ENCODE measurements around the gene TTC28.

Gene TTC28

DNA sequence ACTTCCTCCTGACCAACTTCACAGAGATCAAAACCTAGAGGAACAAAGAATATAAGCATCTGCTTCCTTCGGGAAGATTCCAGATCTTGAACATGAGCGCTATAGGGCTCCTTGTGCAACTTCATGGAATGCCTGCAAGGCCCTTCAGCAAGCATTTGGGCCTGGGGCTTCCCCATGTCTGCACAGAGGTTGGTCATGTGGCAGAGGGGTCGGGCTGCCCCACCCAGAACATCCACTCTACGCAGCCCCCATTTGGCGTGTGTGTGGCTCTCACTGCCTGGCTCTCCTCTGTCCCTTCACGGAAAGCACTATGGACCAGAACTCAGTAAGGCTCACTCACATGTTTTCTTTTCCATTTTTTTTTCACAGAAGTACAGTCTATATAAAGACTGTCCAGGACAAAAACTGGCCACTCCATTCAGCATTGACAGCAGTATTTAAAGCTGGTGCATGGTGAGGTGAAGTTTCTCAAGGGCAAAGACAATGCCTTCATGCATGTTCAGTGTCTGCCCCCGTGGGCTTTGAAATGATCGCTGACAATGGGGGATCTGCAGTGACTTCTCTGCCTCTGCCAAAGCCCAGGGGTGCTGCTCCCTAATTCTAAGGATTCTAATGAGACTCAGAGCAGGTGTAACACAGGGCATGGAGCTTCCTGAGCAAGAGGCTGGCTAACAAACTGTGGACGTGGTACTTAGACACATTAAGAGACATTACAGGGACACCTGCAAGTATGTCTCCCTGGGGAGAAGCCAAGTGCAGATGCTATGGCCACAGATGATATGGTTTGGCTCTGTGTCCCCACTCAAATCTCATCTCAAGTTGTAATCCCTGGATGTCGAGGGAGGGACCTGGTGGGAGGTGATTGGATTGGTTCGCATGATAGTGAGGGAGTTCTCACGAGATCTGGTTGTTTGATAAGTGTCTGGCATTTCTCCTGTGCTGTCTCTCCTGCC lies 694.0 kb downstream of the TTC28 start:
- H3K36me3 ChIP-seq (ENCODE audit: control insufficient read depth in 2 of 2, insufficient read depth in 2 of 2, low read length in 2 of 2), result peaks cover 0 to 20% of the 10 kb centered on the region in 2 donors

DNA sequence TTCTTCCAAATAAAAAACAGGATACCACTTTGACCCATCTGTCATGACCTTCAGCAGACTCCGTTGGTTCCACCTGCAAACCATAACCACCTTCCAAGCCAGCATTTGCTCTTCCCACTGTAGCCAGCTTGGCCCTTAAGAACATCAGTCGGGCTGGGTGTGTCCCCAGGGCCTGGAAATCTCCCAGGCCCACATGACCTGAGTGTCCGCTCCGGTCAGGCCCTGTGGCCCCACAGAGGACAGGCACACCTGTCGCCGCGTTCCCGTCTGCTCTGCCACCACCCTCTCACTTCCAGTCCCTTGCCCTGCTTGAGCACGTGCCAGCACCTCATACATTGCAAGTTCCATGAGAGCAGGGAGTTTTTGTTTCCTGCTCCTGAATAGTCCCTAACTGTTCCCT lies 694.9 kb downstream of the TTC28 start:
- Histone ChIP-seq H3K4me1 (ENCODE audit: control insufficient read depth in 2 of 2, insufficient read depth in 2 of 2, low read length in 2 of 2) (no peaks in the 10 kb centered on the region), H3K4me3 (ENCODE audit: low read length in 2 of 2) (no peak overlapping the region), H3K9ac (ENCODE audit: low read depth in 1 of 2, low read length in 2 of 2) (no peak overlapping the region), H3K27ac (ENCODE audit: low read depth in 2 of 2, low read length in 2 of 2) (no peak overlapping the region), H3K36me3 (ENCODE audit: control insufficient read depth in 2 of 2, insufficient read depth in 2 of 2, low read length in 2 of 2) (peaks cover 0 to 20% of the 10 kb centered on the region in 2 donors), H3K27me3 (ENCODE audit: control insufficient read depth in 2 of 2, insufficient read depth in 2 of 2, low read length in 2 of 2) (no peaks in the 10 kb centered on the region), H3K9me3 (ENCODE audit: control insufficient read depth in 2 of 2, low read length in 2 of 2) (no peaks in the 10 kb centered on the region)

More for the DNA sequence above, 694.0 kb downstream of the TTC28 start:
- Histone ChIP-seq H3K27me3 (ENCODE audit: control insufficient read depth in 2 of 2, insufficient read depth in 2 of 2, low read length in 2 of 2) (no peaks in the 10 kb centered on the region), H3K27ac (ENCODE audit: low read depth in 2 of 2, low read length in 2 of 2) (no peak overlapping the region), H3K9ac (ENCODE audit: low read depth in 1 of 2, low read length in 2 of 2) (no peak overlapping the region), H3K4me3 (ENCODE audit: low read length in 2 of 2) (no peak overlapping the region), H3K4me1 (ENCODE audit: control insufficient read depth in 2 of 2, insufficient read depth in 2 of 2, low read length in 2 of 2) (no peaks in the 10 kb centered on the region), H3K9me3 (ENCODE audit: control insufficient read depth in 2 of 2, low read length in 2 of 2) (no peaks in the 10 kb centered on the region)

DNA sequence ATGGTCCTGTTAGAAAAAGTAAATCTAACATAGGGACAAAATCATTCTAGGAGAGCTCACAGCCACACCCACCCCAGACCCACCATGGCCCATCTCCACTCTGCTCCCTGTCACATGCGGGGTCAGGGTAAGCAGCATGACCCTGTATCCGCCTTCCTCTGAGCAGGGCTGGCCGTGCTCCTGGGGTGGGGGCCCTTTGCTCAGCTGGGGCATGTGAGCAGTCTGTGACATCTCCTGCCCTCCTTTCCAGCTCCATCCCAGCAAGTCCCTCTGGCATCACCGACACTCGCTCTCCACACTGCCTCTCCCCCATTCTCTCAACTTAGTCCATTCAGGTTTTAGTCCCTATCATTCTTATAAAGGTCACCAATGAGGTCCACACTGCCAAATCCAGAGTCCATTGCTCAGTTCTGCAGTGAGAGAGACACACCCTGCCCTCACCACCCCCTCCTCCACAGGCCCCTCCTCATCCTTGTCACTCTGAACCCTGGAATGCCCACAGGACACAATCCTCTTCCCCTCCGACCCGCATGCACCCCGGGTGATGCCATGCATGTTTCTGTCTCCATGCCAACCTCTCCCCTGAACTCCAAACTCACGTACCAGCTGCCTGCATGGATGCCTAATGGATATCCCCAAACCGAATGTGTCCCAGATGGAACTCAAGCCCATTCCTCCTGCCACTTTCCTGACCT lies 695.5 kb downstream of the TTC28 start:
- Histone ChIP-seq H3K27me3 (ENCODE audit: control insufficient read depth in 2 of 2, insufficient read depth in 2 of 2, low read length in 2 of 2) (no peaks in the 10 kb centered on the region), H3K27ac (ENCODE audit: low read depth in 2 of 2, low read length in 2 of 2) (no peak overlapping the region), H3K4me3 (ENCODE audit: low read length in 2 of 2) (no peak overlapping the region), H3K9ac (ENCODE audit: low read depth in 1 of 2, low read length in 2 of 2) (no peak overlapping the region), H3K9me3 (ENCODE audit: control insufficient read depth in 2 of 2, low read length in 2 of 2) (no peaks in the 10 kb centered on the region), H3K4me1 (ENCODE audit: control insufficient read depth in 2 of 2, insufficient read depth in 2 of 2, low read length in 2 of 2) (no peaks in the 10 kb centered on the region), H3K36me3 (ENCODE audit: control insufficient read depth in 2 of 2, insufficient read depth in 2 of 2, low read length in 2 of 2) (peaks cover 0 to 20% of the 10 kb centered on the region in 2 donors)

DNA sequence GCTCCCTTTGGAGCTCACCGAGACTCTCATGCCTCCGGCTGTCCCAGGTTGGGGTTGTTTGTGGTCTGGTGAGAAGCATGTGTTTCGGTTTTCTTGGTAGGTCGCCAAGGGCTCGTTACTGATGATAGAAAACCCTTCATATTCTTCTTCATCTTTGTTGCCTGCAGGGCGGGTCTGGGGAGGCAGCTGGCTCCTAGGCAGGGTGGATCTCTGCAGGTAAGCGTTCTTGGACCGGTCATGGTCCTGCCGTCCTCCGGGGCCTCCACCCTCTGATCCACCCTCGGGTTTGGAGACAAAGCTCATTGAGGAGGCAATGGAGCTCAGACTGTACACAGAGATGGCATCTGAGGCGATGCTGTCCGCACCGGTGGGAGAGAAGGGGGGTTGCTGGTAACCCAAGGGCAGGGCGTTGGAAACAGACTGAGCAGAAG lies 696.3 kb downstream of the TTC28 start:
- no peak overlapping the region for H3K27ac ChIP-seq (ENCODE audit: low read depth in 2 of 2, low read length in 2 of 2)
- H3K4me1 ChIP-seq (ENCODE audit: control insufficient read depth in 2 of 2, insufficient read depth in 2 of 2, low read length in 2 of 2), result no peaks in the 10 kb centered on the region
- H3K9me3 ChIP-seq (ENCODE audit: control insufficient read depth in 2 of 2, low read length in 2 of 2), result no peaks in the 10 kb centered on the region
- H3K36me3 ChIP-seq (ENCODE audit: control insufficient read depth in 2 of 2, insufficient read depth in 2 of 2, low read length in 2 of 2), result peaks cover 0 to 20% of the 10 kb centered on the region in 2 donors
- H3K9ac ChIP-seq (ENCODE audit: low read depth in 1 of 2, low read length in 2 of 2), result no peak overlapping the region
- no peak overlapping the region for H3K4me3 ChIP-seq (ENCODE audit: low read length in 2 of 2)
- no peaks in the 10 kb centered on the region for H3K27me3 ChIP-seq (ENCODE audit: control insufficient read depth in 2 of 2, insufficient read depth in 2 of 2, low read length in 2 of 2)

DNA sequence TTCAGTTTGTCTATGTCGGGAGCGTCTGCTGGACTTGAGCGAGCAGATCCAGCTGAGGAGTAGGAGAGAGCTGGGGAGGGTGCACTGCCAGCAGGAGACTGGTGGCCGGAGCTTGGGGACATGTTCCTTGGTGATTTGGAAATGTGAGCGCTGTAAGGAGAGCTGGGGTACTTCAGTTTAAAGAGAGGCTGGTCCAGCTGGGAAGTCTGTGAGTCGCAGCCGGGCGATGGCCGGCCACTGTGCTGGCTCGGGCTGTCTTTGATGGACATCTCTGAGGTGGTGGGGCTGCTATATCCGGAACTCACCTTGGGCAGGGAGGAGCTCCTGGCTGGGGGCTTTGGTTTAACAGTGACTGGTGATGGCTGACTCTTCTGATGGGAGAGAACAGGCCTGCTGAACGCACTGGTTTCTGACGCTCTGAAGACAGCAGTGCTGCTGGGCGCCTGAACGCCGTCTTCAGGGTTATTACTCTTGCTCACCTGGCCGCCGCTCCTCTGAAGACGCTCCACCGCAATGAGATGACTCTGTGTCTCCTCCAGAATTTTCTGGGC lies 696.9 kb downstream of the TTC28 start:
- Histone ChIP-seq H3K27me3 (ENCODE audit: control insufficient read depth in 2 of 2, insufficient read depth in 2 of 2, low read length in 2 of 2) (no peaks in the 10 kb centered on the region), H3K4me3 (ENCODE audit: low read length in 2 of 2) (no peak overlapping the region), H3K36me3 (ENCODE audit: control insufficient read depth in 2 of 2, insufficient read depth in 2 of 2, low read length in 2 of 2) (peaks cover 0 to 20% of the 10 kb centered on the region in 2 donors), H3K27ac (ENCODE audit: low read depth in 2 of 2, low read length in 2 of 2) (no peak overlapping the region), H3K9ac (ENCODE audit: low read depth in 1 of 2, low read length in 2 of 2) (no peak overlapping the region), H3K9me3 (ENCODE audit: control insufficient read depth in 2 of 2, low read length in 2 of 2) (no peaks in the 10 kb centered on the region), H3K4me1 (ENCODE audit: control insufficient read depth in 2 of 2, insufficient read depth in 2 of 2, low read length in 2 of 2) (no peaks in the 10 kb centered on the region)

DNA sequence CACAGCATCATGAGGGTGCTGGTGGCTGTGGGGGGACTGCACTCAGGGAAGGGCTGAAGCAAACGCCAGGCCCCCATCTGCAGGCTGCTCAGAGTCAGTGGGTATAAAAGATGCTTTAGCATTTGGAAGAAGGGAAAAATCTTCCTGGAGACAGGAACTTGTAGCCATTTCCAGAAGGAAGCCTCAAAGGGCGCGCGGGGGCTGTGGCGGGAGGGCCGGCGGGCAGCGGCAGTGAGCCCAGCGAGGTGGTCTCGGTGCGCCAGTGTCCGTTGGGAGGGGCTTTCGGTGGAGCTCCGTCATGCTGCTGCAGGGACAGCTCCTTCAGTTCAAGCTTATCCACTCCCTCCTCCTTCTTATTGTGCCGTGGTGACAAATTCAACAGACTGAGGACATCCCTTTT lies 697.5 kb downstream of the TTC28 start:
- H3K9ac ChIP-seq (ENCODE audit: low read depth in 1 of 2, low read length in 2 of 2), result no peak overlapping the region
- no peaks in the 10 kb centered on the region for H3K4me1 ChIP-seq (ENCODE audit: control insufficient read depth in 2 of 2, insufficient read depth in 2 of 2, low read length in 2 of 2)
- H3K9me3 ChIP-seq (ENCODE audit: control insufficient read depth in 2 of 2, low read length in 2 of 2), result no peaks in the 10 kb centered on the region
- no peak overlapping the region for H3K27ac ChIP-seq (ENCODE audit: low read depth in 2 of 2, low read length in 2 of 2)
- H3K36me3 ChIP-seq (ENCODE audit: control insufficient read depth in 2 of 2, insufficient read depth in 2 of 2, low read length in 2 of 2), result peaks cover 0 to 20% of the 10 kb centered on the region in 2 donors
- H3K27me3 ChIP-seq (ENCODE audit: control insufficient read depth in 2 of 2, insufficient read depth in 2 of 2, low read length in 2 of 2), result no peaks in the 10 kb centered on the region
- no peak overlapping the region for H3K4me3 ChIP-seq (ENCODE audit: low read length in 2 of 2)

DNA sequence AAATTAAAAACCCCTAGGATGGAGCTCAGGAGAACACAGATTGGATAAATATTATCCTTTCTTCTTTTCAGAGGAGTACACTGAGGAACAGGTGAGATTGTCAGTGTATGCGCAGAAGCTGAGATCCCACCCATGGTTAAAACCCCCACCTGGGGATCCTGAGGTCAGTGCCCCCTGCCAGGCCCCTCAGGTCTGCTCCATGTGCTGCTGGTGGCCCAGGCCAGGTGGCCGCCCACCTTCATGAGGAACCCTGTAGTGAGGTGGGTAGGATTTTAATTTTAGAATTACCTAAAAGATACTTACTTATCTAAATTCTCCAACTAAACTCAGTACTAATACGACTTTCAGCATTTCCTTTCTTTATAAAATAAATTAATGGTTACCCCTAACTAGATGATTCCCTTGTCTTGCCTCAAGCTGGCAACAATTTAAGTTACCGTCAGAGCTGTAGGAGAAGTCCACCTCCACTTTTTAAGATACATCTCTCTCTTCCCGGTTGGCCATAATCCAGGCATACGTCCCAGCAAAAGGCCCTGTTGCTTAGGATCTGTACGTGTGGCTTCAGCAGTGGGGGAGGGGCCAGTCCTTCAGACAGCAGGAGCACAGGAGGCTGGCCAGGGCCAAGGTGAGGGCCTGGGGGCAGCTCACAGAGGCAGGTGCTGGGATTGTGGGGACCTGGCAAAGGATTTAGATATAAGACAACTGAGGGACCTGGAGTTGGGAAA lies 699.1 kb downstream of the TTC28 start:
- Histone ChIP-seq H3K27ac (ENCODE audit: low read depth in 2 of 2, low read length in 2 of 2) (no peak overlapping the region), H3K9ac (ENCODE audit: low read depth in 1 of 2, low read length in 2 of 2) (no peak overlapping the region), H3K27me3 (ENCODE audit: control insufficient read depth in 2 of 2, insufficient read depth in 2 of 2, low read length in 2 of 2) (no peaks in the 10 kb centered on the region), H3K36me3 (ENCODE audit: control insufficient read depth in 2 of 2, insufficient read depth in 2 of 2, low read length in 2 of 2) (peaks cover 0 to 20% of the 10 kb centered on the region in 2 donors), H3K4me1 (ENCODE audit: control insufficient read depth in 2 of 2, insufficient read depth in 2 of 2, low read length in 2 of 2) (no peaks in the 10 kb centered on the region), H3K4me3 (ENCODE audit: low read length in 2 of 2) (no peak overlapping the region), H3K9me3 (ENCODE audit: control insufficient read depth in 2 of 2, low read length in 2 of 2) (no peaks in the 10 kb centered on the region)

DNA sequence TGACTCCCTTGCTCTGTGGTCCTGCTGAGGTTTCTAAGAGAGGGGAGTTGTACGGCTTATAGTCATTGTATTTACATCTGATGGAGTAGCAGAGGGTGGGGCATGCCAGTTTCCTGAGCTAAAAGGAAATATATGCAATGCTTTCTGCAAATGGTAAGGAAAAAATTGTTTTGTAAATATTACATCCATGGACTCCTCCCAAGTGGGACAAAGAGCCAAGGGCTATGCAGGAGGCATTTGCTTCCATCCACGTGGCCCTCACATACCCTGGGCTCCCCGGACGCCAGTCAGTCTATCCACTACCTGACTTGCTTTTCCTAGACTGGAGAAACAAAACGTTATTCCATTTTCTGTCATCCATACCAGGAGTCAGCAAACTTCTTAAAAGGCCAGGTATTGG lies 700.8 kb downstream of the TTC28 start:
- Histone ChIP-seq H3K9me3 (ENCODE audit: control insufficient read depth in 2 of 2, low read length in 2 of 2) (no peaks in the 10 kb centered on the region), H3K4me3 (ENCODE audit: low read length in 2 of 2) (no peak overlapping the region), H3K9ac (ENCODE audit: low read depth in 1 of 2, low read length in 2 of 2) (no peak overlapping the region), H3K4me1 (ENCODE audit: control insufficient read depth in 2 of 2, insufficient read depth in 2 of 2, low read length in 2 of 2) (no peaks in the 10 kb centered on the region), H3K27me3 (ENCODE audit: control insufficient read depth in 2 of 2, insufficient read depth in 2 of 2, low read length in 2 of 2) (no peaks in the 10 kb centered on the region), H3K27ac (ENCODE audit: low read depth in 2 of 2, low read length in 2 of 2) (no peak overlapping the region), H3K36me3 (ENCODE audit: control insufficient read depth in 2 of 2, insufficient read depth in 2 of 2, low read length in 2 of 2) (peaks cover 0 to 12% of the 10 kb centered on the region in 2 donors)

DNA sequence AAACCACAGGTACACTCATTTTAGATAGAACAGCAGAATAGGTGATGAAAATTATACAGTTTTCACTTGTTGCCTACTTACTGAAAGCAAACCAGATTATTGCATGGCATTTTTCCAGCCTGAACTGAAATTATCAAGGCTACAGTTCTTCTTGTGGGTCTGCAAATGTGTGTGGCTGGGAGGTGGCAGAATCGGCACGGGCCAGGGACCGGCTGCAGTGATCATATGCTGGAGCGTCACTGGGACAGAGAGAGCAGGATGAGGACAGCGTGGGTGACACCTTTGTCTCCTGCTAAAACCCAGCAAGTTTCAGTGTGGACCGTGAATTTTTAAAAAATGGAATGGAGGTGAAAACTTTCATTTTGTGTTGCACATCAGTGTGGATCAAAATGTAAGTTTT lies 701.3 kb downstream of the TTC28 start:
- H3K9me3 ChIP-seq (ENCODE audit: control insufficient read depth in 2 of 2, low read length in 2 of 2), result no peaks in the 10 kb centered on the region
- no peaks in the 10 kb centered on the region for H3K27me3 ChIP-seq (ENCODE audit: control insufficient read depth in 2 of 2, insufficient read depth in 2 of 2, low read length in 2 of 2)
- H3K4me3 ChIP-seq (ENCODE audit: low read length in 2 of 2), result no peak overlapping the region
- H3K27ac ChIP-seq (ENCODE audit: low read depth in 2 of 2, low read length in 2 of 2), result no peak overlapping the region
- H3K36me3 ChIP-seq (ENCODE audit: control insufficient read depth in 2 of 2, insufficient read depth in 2 of 2, low read length in 2 of 2), result peaks cover 0 to 12% of the 10 kb centered on the region in 2 donors
- no peaks in the 10 kb centered on the region for H3K4me1 ChIP-seq (ENCODE audit: control insufficient read depth in 2 of 2, insufficient read depth in 2 of 2, low read length in 2 of 2)
- H3K9ac ChIP-seq (ENCODE audit: low read depth in 1 of 2, low read length in 2 of 2), result no peak overlapping the region

Measured in mucosa of rectum (tissue), 2 donors.